ENCODE data around the gene MYO1E. TPM values are rescaled to one million over a fixed set of nuclear protein-coding genes. Genes with fewer than 3 reads are reported as not detected.

The MYO1E gene
- total and polyA plus RNA-seq, 4 donors: 20.9 to 84.2 (median 52.4) TPM

GRCh38 chr15:59379531-59379930 lies 6.9 kb upstream of the MYO1E start:
- Histone ChIP-seq H3K27ac (ENCODE audit: low read depth in 1 of 2, low read length in 1 of 2) (no peak overlapping the region), H3K4me3 (no peak overlapping the region), H3K9me3 (ENCODE audit: control insufficient read depth in 4 of 4, insufficient read depth in 3 of 4, low read length in 3 of 4) (no peaks in the 10 kb centered on the region), H3K27me3 (ENCODE audit: control insufficient read depth in 3 of 3, insufficient read depth in 3 of 3, low read length in 2 of 3) (no peaks in the 10 kb centered on the region), H3K9ac (ENCODE audit: insufficient read depth in 1 of 2, low read length in 2 of 2) (no peak overlapping the region), H3K4me1 (ENCODE audit: control insufficient read depth in 5 of 5, insufficient read depth in 5 of 5, low read length in 5 of 5) (no peaks in the 10 kb centered on the region), H3K36me3 (ENCODE audit: control insufficient read depth in 4 of 4, insufficient read depth in 4 of 4, low read length in 4 of 4) (no peaks in the 10 kb centered on the region)
- ATAC-seq (ENCODE audit: insufficient read depth, low FRiP score): no peak
- WGBS, 2 donors: 96 to 97% methylated on average over 1 of the region's 1 CpG
- TF ChIP-seq, protein P1, sequence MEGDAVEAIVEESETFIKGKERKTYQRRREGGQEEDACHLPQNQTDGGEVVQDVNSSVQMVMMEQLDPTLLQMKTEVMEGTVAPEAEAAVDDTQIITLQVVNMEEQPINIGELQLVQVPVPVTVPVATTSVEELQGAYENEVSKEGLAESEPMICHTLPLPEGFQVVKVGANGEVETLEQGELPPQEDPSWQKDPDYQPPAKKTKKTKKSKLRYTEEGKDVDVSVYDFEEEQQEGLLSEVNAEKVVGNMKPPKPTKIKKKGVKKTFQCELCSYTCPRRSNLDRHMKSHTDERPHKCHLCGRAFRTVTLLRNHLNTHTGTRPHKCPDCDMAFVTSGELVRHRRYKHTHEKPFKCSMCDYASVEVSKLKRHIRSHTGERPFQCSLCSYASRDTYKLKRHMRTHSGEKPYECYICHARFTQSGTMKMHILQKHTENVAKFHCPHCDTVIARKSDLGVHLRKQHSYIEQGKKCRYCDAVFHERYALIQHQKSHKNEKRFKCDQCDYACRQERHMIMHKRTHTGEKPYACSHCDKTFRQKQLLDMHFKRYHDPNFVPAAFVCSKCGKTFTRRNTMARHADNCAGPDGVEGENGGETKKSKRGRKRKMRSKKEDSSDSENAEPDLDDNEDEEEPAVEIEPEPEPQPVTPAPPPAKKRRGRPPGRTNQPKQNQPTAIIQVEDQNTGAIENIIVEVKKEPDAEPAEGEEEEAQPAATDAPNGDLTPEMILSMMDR (IDR thresholded peaks at IDR 0.05; ENCODE audit: control extremely low read depth, extremely low read depth): no peak
- DNase-seq: no peak

- no peak for DNase-seq
- no peak overlapping the region for H3K27ac ChIP-seq (ENCODE audit: low read depth in 1 of 2, low read length in 1 of 2)
- TF ChIP-seq, protein P1 (IDR thresholded peaks at IDR 0.05; ENCODE audit: control extremely low read depth, extremely low read depth): no peak
- H3K4me1 ChIP-seq (ENCODE audit: control insufficient read depth in 5 of 5, insufficient read depth in 5 of 5, low read length in 5 of 5): no peaks in the 10 kb centered on the region
- no peaks in the 10 kb centered on the region for H3K27me3 ChIP-seq (ENCODE audit: control insufficient read depth in 3 of 3, insufficient read depth in 3 of 3, low read length in 2 of 3)
- no peak for ATAC-seq (ENCODE audit: insufficient read depth, low FRiP score)
- no peaks in the 10 kb centered on the region for H3K36me3 ChIP-seq (ENCODE audit: control insufficient read depth in 4 of 4, insufficient read depth in 4 of 4, low read length in 4 of 4)
- H3K4me3 ChIP-seq: no peak overlapping the region
- H3K9ac ChIP-seq (ENCODE audit: insufficient read depth in 1 of 2, low read length in 2 of 2): no peak overlapping the region
- no peaks in the 10 kb centered on the region for H3K9me3 ChIP-seq (ENCODE audit: control insufficient read depth in 4 of 4, insufficient read depth in 3 of 4, low read length in 3 of 4)
Observed at GRCh38 chr15:59378855-59379254, 6.2 kb upstream of the MYO1E start.

- no peak overlapping the region for H3K9ac ChIP-seq (ENCODE audit: insufficient read depth in 1 of 2, low read length in 2 of 2)
- no peaks in the 10 kb centered on the region for H3K9me3 ChIP-seq (ENCODE audit: control insufficient read depth in 4 of 4, insufficient read depth in 3 of 4, low read length in 3 of 4)
- TF ChIP-seq, protein P1 (IDR thresholded peaks at IDR 0.05; ENCODE audit: control extremely low read depth, extremely low read depth): no peak
- H3K4me3 ChIP-seq: no peak overlapping the region
- no peak overlapping the region for H3K27ac ChIP-seq (ENCODE audit: low read depth in 1 of 2, low read length in 1 of 2)
- H3K27me3 ChIP-seq (ENCODE audit: control insufficient read depth in 3 of 3, insufficient read depth in 3 of 3, low read length in 2 of 3): no peaks in the 10 kb centered on the region
- H3K36me3 ChIP-seq (ENCODE audit: control insufficient read depth in 4 of 4, insufficient read depth in 4 of 4, low read length in 4 of 4): no peaks in the 10 kb centered on the region
- WGBS, 2 donors: 72 to 75% methylated on average over 3 of the region's 3 CpGs
- ATAC-seq (ENCODE audit: insufficient read depth, low FRiP score): no peak
- H3K4me1 ChIP-seq (ENCODE audit: control insufficient read depth in 5 of 5, insufficient read depth in 5 of 5, low read length in 5 of 5): peaks cover 0 to 4% (median 0%) of the 10 kb centered on the region in 5 donors
- no peak for DNase-seq
Observed at GRCh38 chr15:59377924-59378323, 5.3 kb upstream of the MYO1E start.

GRCh38 chr15:59376733-59377132 lies 4.1 kb upstream of the MYO1E start:
- TF ChIP-seq, protein P1 (IDR thresholded peaks at IDR 0.05; ENCODE audit: control extremely low read depth, extremely low read depth): no peak
- H3K4me1 ChIP-seq (ENCODE audit: control insufficient read depth in 5 of 5, insufficient read depth in 5 of 5, low read length in 5 of 5): peaks cover 0 to 4% (median 0%) of the 10 kb centered on the region in 5 donors
- H3K4me3 ChIP-seq: no peak overlapping the region
- no peak overlapping the region for H3K9ac ChIP-seq (ENCODE audit: insufficient read depth in 1 of 2, low read length in 2 of 2)
- ATAC-seq (ENCODE audit: insufficient read depth, low FRiP score) (no peak), DNase-seq (no peak)
- H3K9me3 ChIP-seq (ENCODE audit: control insufficient read depth in 4 of 4, insufficient read depth in 3 of 4, low read length in 3 of 4): no peaks in the 10 kb centered on the region
- WGBS, 2 donors: 93 to 95% methylated on average over 2 of the region's 2 CpGs
- no peaks in the 10 kb centered on the region for H3K27me3 ChIP-seq (ENCODE audit: control insufficient read depth in 3 of 3, insufficient read depth in 3 of 3, low read length in 2 of 3)
- H3K27ac ChIP-seq (ENCODE audit: low read depth in 1 of 2, low read length in 1 of 2): no peak overlapping the region
- no peaks in the 10 kb centered on the region for H3K36me3 ChIP-seq (ENCODE audit: control insufficient read depth in 4 of 4, insufficient read depth in 4 of 4, low read length in 4 of 4)

Data from lung (tissue), 12 donors.